Calu3 (cell line): Measurements from ENCODE around the gene TCF4. TPM values are rescaled to one million over a fixed set of nuclear protein-coding genes. Genes with fewer than 3 reads are reported as not detected.

Experiments used
- BruUV-seq: library from RNA; stranded (reverse); fragments of 400-500 nt; replicated peaks from 2 replicates; lab custom pipeline; 2021; lab: Mats Ljungman, UMichigan
- CTCF ChIA-PET: fragments of 300-600 bp; sonication (Branson Sonifier 250); formaldehyde crosslinking; loops from one replicate; lab custom pipeline; 2022; ENCODE audit warnings: antibody characterized with exemption; lab: Charles Lee
- DNase-seq: peaks from one replicate; pipeline ENCODE4 v3.0.0; 2022
- H3K27ac Mint-ChIP-seq: one replicate; pipeline ENCODE4 v1.8.0; 2022; ENCODE audit warnings: mixed read lengths; ENCODE audit not compliant: unreplicated experiment
- H3K27me3 Mint-ChIP-seq: one replicate; pipeline ENCODE4 v1.8.0; 2022; ENCODE audit warnings: mixed read lengths; ENCODE audit not compliant: unreplicated experiment
- H3K36me3 Mint-ChIP-seq: one replicate; pipeline ENCODE4 v1.8.0; 2022; ENCODE audit warnings: mild to moderate bottlenecking, moderate library complexity, mixed read lengths; ENCODE audit not compliant: insufficient read depth, unreplicated experiment
- H3K4me1 Mint-ChIP-seq: one replicate; pipeline ENCODE4 v1.8.0; 2022; ENCODE audit warnings: mild to moderate bottlenecking, low read depth, mixed read lengths; ENCODE audit not compliant: unreplicated experiment
- H3K4me3 Mint-ChIP-seq: one replicate; pipeline ENCODE4 v1.8.0; 2022; ENCODE audit warnings: mild to moderate bottlenecking, low read depth, moderate library complexity, mixed read lengths; ENCODE audit not compliant: unreplicated experiment
- H3K9me3 Mint-ChIP-seq: one replicate; pipeline ENCODE4 v1.8.0; 2022; ENCODE audit warnings: low read depth, mixed read lengths; ENCODE audit not compliant: unreplicated experiment
- CTCF ChIP-seq: fragments of 200-600 bp; IDR thresholded peaks from one replicate; pipeline ENCODE4 v1.8.0; 2022; ENCODE audit warnings: antibody characterized with exemption; ENCODE audit not compliant: unreplicated experiment
- intact Hi-C: fragments of 100-400 bp; cut with micrococcal nuclease; formaldehyde crosslinking; loops from one replicate; pipeline ENCODE4 v1.10.0; 2022; ENCODE audit not compliant: unreplicated experiment
- total RNA-seq: library from RNA; stranded (reverse); gene quantifications from 2 replicates; pipeline ENCODE4 v1.2.3, GENCODE V29; 2022

Gene TCF4
- total RNA-seq, 1 experiment from 2014 or later: 0.21 TPM

- no peak overlapping the region for H3K4me3 Mint-ChIP-seq
- H3K27me3 Mint-ChIP-seq: no peaks in the 10 kb centered on the region
- CTCF ChIA-PET: no interaction called here
- intact Hi-C loops: no loop called here
- no TSS peak for BruUV-seq
- no peak overlapping the region for H3K27ac Mint-ChIP-seq
- H3K9me3 Mint-ChIP-seq: no peaks in the 10 kb centered on the region
- DNase-seq: no peak
- H3K4me1 Mint-ChIP-seq: no peaks in the 10 kb centered on the region
- H3K36me3 Mint-ChIP-seq: no peaks in the 10 kb centered on the region
- no peak for TF ChIP-seq CTCF
Measured at GRCh38 chr18:55508651-55509050, 79.3 kb downstream of the TCF4 start.

- Mint-ChIP-seq H3K27ac (no peak overlapping the region), H3K4me3 (no peak overlapping the region), H3K4me1 (no peaks in the 10 kb centered on the region), H3K36me3 (no peaks in the 10 kb centered on the region), H3K9me3 (no peaks in the 10 kb centered on the region), H3K27me3 (no peaks in the 10 kb centered on the region)
- CTCF ChIA-PET: no interaction called here
- no peak for TF ChIP-seq CTCF
- DNase-seq: no peak
- intact Hi-C loops: no loop called here
- no TSS peak for BruUV-seq
Measured at GRCh38 chr18:55506074-55506473, 81.9 kb downstream of the TCF4 start.

- TF ChIP-seq CTCF: no peak
- no peaks in the 10 kb centered on the region for H3K27me3 Mint-ChIP-seq
- CTCF ChIA-PET: no interaction called here
- H3K9me3 Mint-ChIP-seq: no peaks in the 10 kb centered on the region
- no peak overlapping the region for H3K4me3 Mint-ChIP-seq
- H3K27ac Mint-ChIP-seq: no peak overlapping the region
- intact Hi-C loops: no loop called here
- no TSS peak for BruUV-seq
- DNase-seq: no peak
- no peaks in the 10 kb centered on the region for H3K36me3 Mint-ChIP-seq
- H3K4me1 Mint-ChIP-seq: no peaks in the 10 kb centered on the region
Measured at GRCh38 chr18:55504808-55505207, 83.2 kb downstream of the TCF4 start.

DNA sequence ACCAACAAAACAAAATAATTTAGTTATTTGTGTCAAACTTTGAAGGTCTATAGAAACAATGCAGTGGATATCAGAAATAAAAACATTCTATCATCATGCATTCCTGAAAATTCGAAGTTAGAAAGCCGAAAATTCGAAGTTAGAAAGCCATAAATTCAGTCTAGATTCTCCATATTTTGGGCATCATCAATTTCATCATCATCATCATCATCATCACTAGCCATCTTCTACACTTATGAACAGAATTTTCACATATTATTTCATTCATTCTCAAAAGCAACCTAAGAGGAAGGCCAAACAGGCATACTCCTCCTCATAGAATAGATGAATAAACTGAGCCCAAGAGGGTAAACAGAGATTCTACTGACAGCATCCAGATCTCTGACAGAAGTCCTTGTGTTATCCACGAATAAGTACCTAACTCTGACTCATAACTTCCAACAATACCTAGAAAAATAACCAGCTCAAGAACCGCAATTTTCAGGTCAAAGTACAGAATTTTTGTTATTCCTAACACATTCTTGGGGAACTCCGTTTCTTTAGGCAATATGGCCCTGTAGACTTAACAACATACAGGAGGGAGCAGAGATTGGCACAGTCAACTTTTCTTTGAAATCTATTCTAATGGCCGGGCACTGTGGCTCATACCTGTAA lies 84.7 kb downstream of the TCF4 start:
- BruUV-seq: no TSS peak
- no peaks in the 10 kb centered on the region for H3K9me3 Mint-ChIP-seq
- no peaks in the 10 kb centered on the region for H3K4me1 Mint-ChIP-seq
- DNase-seq: no peak
- intact Hi-C loops: no loop called here
- H3K4me3 Mint-ChIP-seq: no peak overlapping the region
- no peaks in the 10 kb centered on the region for H3K36me3 Mint-ChIP-seq
- H3K27me3 Mint-ChIP-seq: no peaks in the 10 kb centered on the region
- CTCF ChIA-PET: no interaction called here
- no peak for TF ChIP-seq CTCF
- no peak overlapping the region for H3K27ac Mint-ChIP-seq
